Epithelial cell of proximal tubule (primary cell): ENCODE results near the gene TEKT2. TPM values are rescaled to one million over a fixed set of nuclear protein-coding genes. Genes with fewer than 3 reads are reported as not detected.

ENCODE experiments used
- DNase-seq: peaks from one replicate; pipeline ENCODE4 v3.0.0-alpha.2; 2011; ENCODE audit warnings: low read depth
- H3K4me3 ChIP-seq: 2 replicates; pipeline ENCODE4 v1.5.1; 2011; ENCODE audit warnings: low read depth, mild to moderate bottlenecking, low read length
- CTCF ChIP-seq: conservative IDR thresholded peaks from 2 replicates; pipeline ENCODE4 v1.5.1; 2012; ENCODE audit warnings: low read depth, mild to moderate bottlenecking, low read length
- total RNA-seq: library from RNA; depleted of rRNA; stranded (reverse); fragments of >200 nt; gene quantifications from 2 replicates; pipeline ENCODE4 v1.2.3, GENCODE V29; 2015

The TEKT2 gene
- total RNA-seq, 1 donor from 2014 or later = 1.6 TPM

- TF ChIP-seq CTCF = no peak
- no peak for DNase-seq
- H3K4me3 ChIP-seq = no peak overlapping the region
Measured at GRCh38 chr1:36122062-36123030, 38.5 kb downstream of the TEKT2 start.

GRCh38 chr1:36123356-36123755 is 39.5 kb downstream of the TEKT2 start:
- TF ChIP-seq CTCF = no peak
- no peak overlapping the region for H3K4me3 ChIP-seq
- no peak for DNase-seq

- no peak overlapping the region for H3K4me3 ChIP-seq
- TF ChIP-seq CTCF = no peak
- no peak for DNase-seq
Measured at GRCh38 chr1:36124404-36125128, 40.7 kb downstream of the TEKT2 start.

GRCh38 chr1:36125129-36125991 is 41.5 kb downstream of the TEKT2 start, which contains the start of gene COL8A2:
TSS of gene COL8A2 (minus strand) at chr1:36125222. CDS start at chr1:36100242, 24,980 bp downstream.
- TF ChIP-seq CTCF = no peak
- DNase-seq = no peak
- H3K4me3 ChIP-seq = peak within 1 kb of the TSS; percentile 4

GRCh38 chr1:36126005-36126716 is 42.3 kb downstream of the TEKT2 start:
- no peak for TF ChIP-seq CTCF
- no peak overlapping the region for H3K4me3 ChIP-seq
- no peak for DNase-seq

- TF ChIP-seq CTCF = no peak
- no peak for DNase-seq
- H3K4me3 ChIP-seq = no peak overlapping the region
Measured at GRCh38 chr1:36126797-36127500, 43.1 kb downstream of the TEKT2 start.
